GM12878 (cell line): ENCODE data around the gene CLNS1A. TPM values are rescaled to one million over a fixed set of nuclear protein-coding genes. Genes with fewer than 3 reads are reported as not detected.

Experiments used
- CBX3 ChIP-seq: fragments of 200-600 bp; sonication (generic); IDR thresholded peaks from 2 replicates; pipeline ENCODE4 v1.6.1; 2016; ENCODE audit warnings: low read depth, borderline replicate concordance
- CHD1 ChIP-seq: IDR thresholded peaks from 2 replicates; pipeline ENCODE4 v1.6.1; 2012; ENCODE audit warnings: low read depth, low read length, improper control_type of control experiment
- CHD4 ChIP-seq: fragments of 200-600 bp; sonication (generic); IDR thresholded peaks from 2 replicates; pipeline ENCODE4 v1.6.1; 2016; ENCODE audit warnings: mild to moderate bottlenecking
- HCFC1 ChIP-seq: fragments of 150-350 bp; IDR thresholded peaks from 2 replicates; pipeline ENCODE4 v1.6.1; 2014; ENCODE audit warnings: low read length
- LARP7 ChIP-seq: fragments of 450-650 bp; IDR thresholded peaks from 2 replicates; pipeline ENCODE4 v1.6.1; 2017; ENCODE audit warnings: mild to moderate bottlenecking
- MEF2A ChIP-seq: IDR thresholded peaks from 2 replicates; pipeline ENCODE4 v1.6.1; 2011; ENCODE audit warnings: low read depth, mild to moderate bottlenecking, low read length, moderate library complexity; ENCODE audit not compliant: insufficient read depth
- MTA3 ChIP-seq: IDR thresholded peaks from 2 replicates; pipeline ENCODE4 v1.6.1; 2012; ENCODE audit warnings: low read length, inconsistent platforms, borderline replicate concordance
- MXI1 ChIP-seq: fragments of 150-350 bp; IDR thresholded peaks from 2 replicates; pipeline ENCODE4 v1.6.1; 2011; ENCODE audit warnings: low read depth, mild to moderate bottlenecking, inconsistent platforms, low read length, improper control_type of control experiment
- MYC ChIP-seq: IDR thresholded peaks from 2 replicates; pipeline ENCODE4 v1.6.1; 2011; ENCODE audit warnings: mild to moderate bottlenecking, low read length, moderate library complexity, inconsistent platforms; ENCODE audit not compliant: insufficient read depth, insufficient replicate concordance, insufficient read length, severe bottlenecking
- NR2F1 ChIP-seq: fragments of 450-650 bp; conservative IDR thresholded peaks from 2 replicates; pipeline ENCODE4 v1.6.1; 2017; ENCODE audit warnings: mild to moderate bottlenecking
- PAX8 ChIP-seq: fragments of 450-650 bp; IDR thresholded peaks from 2 replicates; pipeline ENCODE4 v1.6.1; 2017; ENCODE audit warnings: mild to moderate bottlenecking, moderate library complexity
- RAD21 ChIP-seq: IDR thresholded peaks from 2 replicates; pipeline ENCODE4 v1.6.1; 2011; ENCODE audit warnings: mild to moderate bottlenecking, low read depth, low read length, moderate library complexity; ENCODE audit not compliant: insufficient read depth
- RFX5 ChIP-seq: IDR thresholded peaks from 2 replicates; pipeline ENCODE4 v1.6.1; 2011; ENCODE audit warnings: low read depth, low read length, improper control_type of control experiment
- SIN3A ChIP-seq: IDR thresholded peaks from 2 replicates; pipeline ENCODE4 v1.6.1; 2012; ENCODE audit warnings: low read depth, low read length, improper control_type of control experiment
- SREBF2 ChIP-seq: IDR thresholded peaks from 2 replicates; pipeline ENCODE4 v1.6.1; 2012; ENCODE audit warnings: mild to moderate bottlenecking, low read length
- SUZ12 ChIP-seq: fragments of 200-600 bp; sonication (generic); IDR thresholded peaks from one replicate; pipeline ENCODE4 v1.6.1; 2018; ENCODE audit warnings: antibody characterized with exemption, mild to moderate bottlenecking; ENCODE audit not compliant: unreplicated experiment
- TCF12 ChIP-seq: IDR thresholded peaks from 2 replicates; pipeline ENCODE4 v1.6.1; 2011; ENCODE audit warnings: low read depth, mild to moderate bottlenecking, low read length
- WRNIP1 ChIP-seq: IDR thresholded peaks from 2 replicates; pipeline ENCODE4 v1.6.1; 2011; ENCODE audit warnings: low read depth, low read length, improper control_type of control experiment, borderline replicate concordance
- YBX1 ChIP-seq: fragments of 450-650 bp; IDR thresholded peaks from 2 replicates; pipeline ENCODE4 v1.6.1; 2016; ENCODE audit warnings: antibody characterized with exemption
- ZNF217 ChIP-seq: fragments of 450-650 bp; IDR thresholded peaks from 2 replicates; pipeline ENCODE4 v1.6.1; 2017; ENCODE audit warnings: antibody characterized with exemption, mild to moderate bottlenecking
- polyA plus RNA-seq, 11 experiments: library from polyadenylated mRNA; depleted of rRNA in 4 of 11; unstranded in 6 of 11; stranded (reverse) in 5 of 11; fragments of >200 nt; fragmentation: Nextera tagmentation in 4 of 11; fragmentation: Illumina TruSeq in 1 of 11; extraction: Ambion mirVana in 4 of 11; extraction: Trizol in 1 of 11; gene quantifications; 1 replicate in 1 of 11; 2 replicates in 10 of 11; pipeline versions ENCODE4 v1.2.1 to v1.2.3, GENCODE V29; 2011 to 2016; ENCODE audit warnings: inconsistent platforms in 2 of 11, missing spikeins in 2 of 11, low read depth in 1 of 11
- total RNA-seq, 4 experiments: library from RNA; depleted of rRNA in 3 of 4; stranded (reverse); fragments of >200 nt in 3 of 4; fragmentation: Illumina TruSeq in 1 of 4; extraction: Trizol in 1 of 4; gene quantifications; 2 replicates each; pipeline versions ENCODE4 v1.2.1 to v1.2.3, GENCODE V29; 2013 to 2021
- TF ChIP-seq, protein P1 (sequence below): IDR thresholded peaks from 2 replicates; pipeline ENCODE4 v1.6.1; 2011; ENCODE audit warnings: low read depth, low read length, improper control_type of control experiment, borderline replicate concordance
- TF ChIP-seq, protein P2 (sequence below): fragments of 450-650 bp; IDR thresholded peaks from 2 replicates; pipeline ENCODE4 v1.6.1; 2016; ENCODE audit warnings: mild to moderate bottlenecking
- TF ChIP-seq, protein P3 (sequence below): fragments of 450-650 bp; IDR thresholded peaks from 2 replicates; pipeline ENCODE4 v1.6.1; 2017; ENCODE audit warnings: mild to moderate bottlenecking, moderate library complexity
- TF ChIP-seq, protein P4 (sequence below): IDR thresholded peaks from 2 replicates; pipeline ENCODE4 v1.6.1; 2011; ENCODE audit warnings: mild to moderate bottlenecking, low read depth, low read length, moderate library complexity; ENCODE audit not compliant: insufficient replicate concordance

The CLNS1A gene
- total and polyA plus RNA-seq, 10 of the 15 experiments (the other 5 are each of a cell fraction or from before 2014, with no cell fraction given), result 74.1 to 247 (median 167) TPM

DNA sequence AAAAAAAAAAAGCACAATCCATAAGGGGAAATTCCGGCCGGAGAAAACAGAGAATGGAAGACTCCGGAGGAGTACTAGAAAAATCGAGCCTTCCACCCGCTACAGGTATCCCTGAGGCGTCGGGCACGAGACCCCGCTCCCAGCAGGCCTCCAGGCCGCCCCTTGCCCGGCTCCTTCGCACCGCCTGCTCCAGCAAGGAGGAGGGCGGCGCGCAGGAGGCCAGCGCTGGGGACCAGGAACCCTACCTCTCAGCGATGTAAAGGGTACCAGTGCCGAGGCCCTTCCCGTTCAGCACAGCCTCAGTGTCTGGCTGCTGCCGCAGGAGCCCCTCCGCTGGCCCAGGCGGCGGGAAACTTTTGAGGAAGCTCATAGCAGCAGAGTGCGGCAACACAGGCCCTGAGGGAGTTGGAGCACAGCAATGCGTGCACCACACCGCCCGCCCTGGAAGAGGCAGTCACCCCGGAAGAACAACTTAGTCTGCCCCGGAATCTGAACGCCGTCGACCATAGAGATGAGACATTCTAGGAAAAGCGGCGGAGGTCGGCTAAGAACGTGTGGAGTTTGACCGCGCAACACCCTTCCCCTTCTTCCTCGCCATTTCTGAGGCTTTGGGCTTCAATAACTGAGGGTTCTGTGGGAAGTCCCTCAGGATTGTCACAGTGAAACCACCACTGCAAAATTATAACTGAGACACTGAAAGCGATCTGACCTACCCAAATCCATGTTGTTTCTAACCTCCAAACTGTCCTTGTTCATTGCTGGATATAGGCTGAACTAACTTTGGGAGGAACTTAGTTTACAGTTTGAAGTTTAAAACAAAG is at the start of gene CLNS1A (continued):
- no peak for TF ChIP-seq CHD4
- TF ChIP-seq, protein P1, sequence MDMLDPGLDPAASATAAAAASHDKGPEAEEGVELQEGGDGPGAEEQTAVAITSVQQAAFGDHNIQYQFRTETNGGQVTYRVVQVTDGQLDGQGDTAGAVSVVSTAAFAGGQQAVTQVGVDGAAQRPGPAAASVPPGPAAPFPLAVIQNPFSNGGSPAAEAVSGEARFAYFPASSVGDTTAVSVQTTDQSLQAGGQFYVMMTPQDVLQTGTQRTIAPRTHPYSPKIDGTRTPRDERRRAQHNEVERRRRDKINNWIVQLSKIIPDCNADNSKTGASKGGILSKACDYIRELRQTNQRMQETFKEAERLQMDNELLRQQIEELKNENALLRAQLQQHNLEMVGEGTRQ, result no peak
- TF ChIP-seq HCFC1, result peak; percentile 79
- TF ChIP-seq YBX1, result no peak
- no peak for TF ChIP-seq CBX3
- peak; percentile 70 for TF ChIP-seq MYC
- no peak for TF ChIP-seq PAX8
- TF ChIP-seq MEF2A, result 0 out of 2 replicates have a peak, but pooled peaks have one; percentile 33
- no peak for TF ChIP-seq RAD21
- no peak for TF ChIP-seq ZNF217
- no peak for TF ChIP-seq TCF12
- no peak for TF ChIP-seq CHD1
- no peak; the same call in 1 of the 2 replicates for TF ChIP-seq NR2F1
- TF ChIP-seq SUZ12, result no peak
- TF ChIP-seq, protein P2, sequence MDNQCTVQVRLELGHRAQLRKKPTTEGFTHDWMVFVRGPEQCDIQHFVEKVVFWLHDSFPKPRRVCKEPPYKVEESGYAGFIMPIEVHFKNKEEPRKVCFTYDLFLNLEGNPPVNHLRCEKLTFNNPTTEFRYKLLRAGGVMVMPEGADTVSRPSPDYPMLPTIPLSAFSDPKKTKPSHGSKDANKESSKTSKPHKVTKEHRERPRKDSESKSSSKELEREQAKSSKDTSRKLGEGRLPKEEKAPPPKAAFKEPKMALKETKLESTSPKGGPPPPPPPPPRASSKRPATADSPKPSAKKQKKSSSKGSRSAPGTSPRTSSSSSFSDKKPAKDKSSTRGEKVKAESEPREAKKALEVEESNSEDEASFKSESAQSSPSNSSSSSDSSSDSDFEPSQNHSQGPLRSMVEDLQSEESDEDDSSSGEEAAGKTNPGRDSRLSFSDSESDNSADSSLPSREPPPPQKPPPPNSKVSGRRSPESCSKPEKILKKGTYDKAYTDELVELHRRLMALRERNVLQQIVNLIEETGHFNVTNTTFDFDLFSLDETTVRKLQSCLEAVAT, result peak; percentile 76
- peak; percentile 89 for TF ChIP-seq SIN3A
- TF ChIP-seq, protein P3, sequence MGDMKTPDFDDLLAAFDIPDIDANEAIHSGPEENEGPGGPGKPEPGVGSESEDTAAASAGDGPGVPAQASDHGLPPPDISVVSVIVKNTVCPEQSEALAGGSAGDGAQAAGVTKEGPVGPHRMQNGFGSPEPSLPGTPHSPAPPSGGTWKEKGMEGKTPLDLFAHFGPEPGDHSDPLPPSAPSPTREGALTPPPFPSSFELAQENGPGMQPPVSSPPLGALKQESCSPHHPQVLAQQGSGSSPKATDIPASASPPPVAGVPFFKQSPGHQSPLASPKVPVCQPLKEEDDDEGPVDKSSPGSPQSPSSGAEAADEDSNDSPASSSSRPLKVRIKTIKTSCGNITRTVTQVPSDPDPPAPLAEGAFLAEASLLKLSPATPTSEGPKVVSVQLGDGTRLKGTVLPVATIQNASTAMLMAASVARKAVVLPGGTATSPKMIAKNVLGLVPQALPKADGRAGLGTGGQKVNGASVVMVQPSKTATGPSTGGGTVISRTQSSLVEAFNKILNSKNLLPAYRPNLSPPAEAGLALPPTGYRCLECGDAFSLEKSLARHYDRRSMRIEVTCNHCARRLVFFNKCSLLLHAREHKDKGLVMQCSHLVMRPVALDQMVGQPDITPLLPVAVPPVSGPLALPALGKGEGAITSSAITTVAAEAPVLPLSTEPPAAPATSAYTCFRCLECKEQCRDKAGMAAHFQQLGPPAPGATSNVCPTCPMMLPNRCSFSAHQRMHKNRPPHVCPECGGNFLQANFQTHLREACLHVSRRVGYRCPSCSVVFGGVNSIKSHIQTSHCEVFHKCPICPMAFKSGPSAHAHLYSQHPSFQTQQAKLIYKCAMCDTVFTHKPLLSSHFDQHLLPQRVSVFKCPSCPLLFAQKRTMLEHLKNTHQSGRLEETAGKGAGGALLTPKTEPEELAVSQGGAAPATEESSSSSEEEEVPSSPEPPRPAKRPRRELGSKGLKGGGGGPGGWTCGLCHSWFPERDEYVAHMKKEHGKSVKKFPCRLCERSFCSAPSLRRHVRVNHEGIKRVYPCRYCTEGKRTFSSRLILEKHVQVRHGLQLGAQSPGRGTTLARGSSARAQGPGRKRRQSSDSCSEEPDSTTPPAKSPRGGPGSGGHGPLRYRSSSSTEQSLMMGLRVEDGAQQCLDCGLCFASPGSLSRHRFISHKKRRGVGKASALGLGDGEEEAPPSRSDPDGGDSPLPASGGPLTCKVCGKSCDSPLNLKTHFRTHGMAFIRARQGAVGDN, result peak; percentile 91
- 0 out of 2 replicates have a peak, but pooled peaks have one; percentile 61 for TF ChIP-seq WRNIP1
- TF ChIP-seq SREBF2, result peak; percentile 58; the same call in 1 of the 2 replicates
- no peak for TF ChIP-seq MTA3
- peak; percentile 73 for TF ChIP-seq LARP7
- TF ChIP-seq MXI1, result peak; percentile 97
- TF ChIP-seq RFX5, result 0 out of 2 replicates have a peak, but pooled peaks have one; percentile 29
- TF ChIP-seq, protein P4, sequence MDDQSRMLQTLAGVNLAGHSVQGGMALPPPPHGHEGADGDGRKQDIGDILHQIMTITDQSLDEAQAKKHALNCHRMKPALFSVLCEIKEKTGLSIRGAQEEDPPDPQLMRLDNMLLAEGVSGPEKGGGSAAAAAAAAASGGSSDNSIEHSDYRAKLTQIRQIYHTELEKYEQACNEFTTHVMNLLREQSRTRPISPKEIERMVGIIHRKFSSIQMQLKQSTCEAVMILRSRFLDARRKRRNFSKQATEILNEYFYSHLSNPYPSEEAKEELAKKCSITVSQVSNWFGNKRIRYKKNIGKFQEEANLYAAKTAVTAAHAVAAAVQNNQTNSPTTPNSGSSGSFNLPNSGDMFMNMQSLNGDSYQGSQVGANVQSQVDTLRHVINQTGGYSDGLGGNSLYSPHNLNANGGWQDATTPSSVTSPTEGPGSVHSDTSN, result no peak
